HG03095 (cell line): ENCODE results near the gene TENT4B.

ENCODE experiments used
- ATAC-seq: cut with Tn5 transposase; IDR thresholded peaks from one replicate; pipeline ENCODE4 v1.9.1; 2021; ENCODE audit warnings: moderate library complexity; ENCODE audit not compliant: unreplicated experiment

TENT4B gene

GRCh38 chr16:50269769-50270509, 116.8 kb downstream of the TENT4B start:
- ATAC-seq: no peak

GRCh38 chr16:50270510-50271147, 117.5 kb downstream of the TENT4B start:
- ATAC-seq: no peak

- no peak for ATAC-seq
Measured at GRCh38 chr16:50271148-50272041, 118.3 kb downstream of the TENT4B start.

GRCh38 chr16:50272111-50272571, 119.0 kb downstream of the TENT4B start:
- no peak for ATAC-seq

DNA sequence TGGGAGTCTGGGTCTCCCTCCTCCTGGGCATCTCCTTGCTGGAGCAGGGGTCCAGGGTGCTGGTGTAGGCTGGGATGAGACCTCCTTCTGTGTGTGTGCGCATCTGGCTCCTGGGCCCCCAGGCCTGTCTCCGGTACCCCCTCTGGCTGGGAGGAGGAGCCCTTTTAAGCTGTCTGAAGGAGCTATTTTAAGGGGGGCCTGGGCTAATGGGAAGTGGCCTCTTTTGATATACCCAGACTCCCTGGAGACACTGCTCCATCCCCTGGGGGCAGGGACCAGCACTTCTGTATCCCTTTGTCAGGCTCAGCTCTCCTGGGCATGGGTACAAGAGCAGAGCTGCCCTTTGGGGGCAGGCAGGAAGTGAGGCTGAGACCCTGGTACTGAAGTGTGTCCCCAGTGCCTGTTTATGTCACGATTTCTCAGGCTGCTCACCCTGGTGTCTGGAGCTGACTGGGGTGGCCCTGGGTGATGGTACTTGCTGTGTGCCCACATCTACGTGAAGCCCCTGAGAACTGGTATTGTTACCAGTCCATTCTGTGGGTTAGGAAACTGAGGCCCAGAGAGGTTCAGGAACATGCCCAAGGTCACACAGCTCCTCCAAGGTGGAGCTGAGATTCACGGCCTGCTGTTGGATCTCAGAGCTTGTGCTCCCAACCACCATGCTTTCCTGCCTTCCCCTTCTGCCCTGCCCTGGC, 119.7 kb downstream of the TENT4B start:
- no peak for ATAC-seq

- no peak for ATAC-seq
Measured at GRCh38 chr16:50273382-50273690, 120.2 kb downstream of the TENT4B start.

DNA sequence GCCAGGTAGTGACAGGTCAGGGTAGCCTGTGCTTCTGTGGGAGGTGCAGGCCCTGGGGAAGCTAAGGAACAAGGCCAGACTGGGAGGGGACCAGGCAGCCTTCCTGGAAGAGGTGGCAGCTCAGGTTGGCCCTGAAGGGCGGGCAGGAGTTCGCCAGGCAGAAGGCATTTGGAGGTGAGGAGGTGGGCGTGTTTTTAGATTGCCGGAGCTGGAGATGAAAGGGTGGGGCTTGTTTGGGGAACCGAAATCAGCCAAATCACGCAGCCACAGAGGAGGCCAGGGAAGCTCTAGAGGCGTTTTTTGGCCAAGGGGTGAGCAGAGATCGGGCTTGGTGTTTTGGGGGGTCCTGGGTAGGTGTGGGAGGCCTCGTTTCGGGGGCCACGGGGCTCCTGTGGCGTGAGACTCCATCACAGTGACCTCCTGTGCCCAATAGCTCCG, 120.8 kb downstream of the TENT4B start:
- ATAC-seq: peak; percentile 64

DNA sequence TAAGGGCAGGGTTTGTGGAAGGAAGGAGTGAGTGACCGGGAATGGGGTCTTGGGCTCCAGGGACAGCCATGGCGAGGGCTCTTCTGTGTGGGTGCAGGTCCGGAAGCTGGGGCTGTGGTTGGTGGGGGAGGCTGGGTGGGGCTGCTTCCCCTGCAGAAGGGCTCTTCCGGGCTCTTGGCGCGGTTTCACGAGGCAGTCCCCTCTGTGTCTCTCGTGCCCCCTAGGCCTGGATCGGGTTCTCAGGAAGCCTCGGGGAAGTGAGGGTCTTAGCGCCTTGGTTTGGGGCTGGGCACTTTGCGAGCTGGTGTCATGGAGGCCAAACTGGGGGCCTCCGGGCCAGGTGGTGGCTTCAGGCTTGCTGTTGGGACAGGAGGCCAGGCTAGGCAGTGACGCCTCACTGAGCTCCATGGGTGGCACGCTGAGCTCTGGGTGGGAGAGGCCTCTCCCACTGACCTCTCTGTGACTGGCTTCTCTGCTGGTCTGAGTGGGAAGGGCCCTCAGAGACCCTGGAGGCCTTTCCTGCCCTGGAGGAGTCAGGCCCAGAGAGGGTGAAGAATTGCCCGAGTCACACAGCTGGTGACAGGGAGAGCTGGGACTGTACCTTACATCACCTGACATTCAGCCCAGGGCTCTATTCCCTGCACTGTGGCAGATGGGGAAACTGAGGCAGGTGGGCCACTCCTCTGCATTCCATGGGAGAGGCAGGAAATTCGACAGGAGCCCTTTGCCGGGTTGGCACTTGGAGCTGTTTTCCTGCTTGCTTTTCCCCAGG, 121.4 kb downstream of the TENT4B start:
- ATAC-seq: peak; percentile 34

- ATAC-seq: no peak
Measured at GRCh38 chr16:50275098-50275415, 122.0 kb downstream of the TENT4B start.

- no peak for ATAC-seq
Measured at GRCh38 chr16:50275428-50276325, 122.6 kb downstream of the TENT4B start.

DNA sequence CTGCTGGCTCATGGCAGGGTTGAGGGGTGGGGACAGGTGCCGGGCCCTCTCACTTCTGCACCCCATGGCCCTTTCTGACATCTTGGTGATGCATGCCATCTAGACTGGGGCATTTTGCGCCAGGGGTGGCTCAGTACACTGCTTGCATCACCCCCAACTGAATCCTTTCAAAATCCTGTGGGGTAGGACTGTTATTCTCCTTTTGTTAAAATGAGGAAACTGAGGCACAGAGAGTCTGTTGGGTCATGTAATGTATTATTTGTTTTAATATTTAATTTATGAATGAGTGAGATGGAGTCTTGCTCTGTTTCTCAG, 123.2 kb downstream of the TENT4B start:
- no peak for ATAC-seq

DNA sequence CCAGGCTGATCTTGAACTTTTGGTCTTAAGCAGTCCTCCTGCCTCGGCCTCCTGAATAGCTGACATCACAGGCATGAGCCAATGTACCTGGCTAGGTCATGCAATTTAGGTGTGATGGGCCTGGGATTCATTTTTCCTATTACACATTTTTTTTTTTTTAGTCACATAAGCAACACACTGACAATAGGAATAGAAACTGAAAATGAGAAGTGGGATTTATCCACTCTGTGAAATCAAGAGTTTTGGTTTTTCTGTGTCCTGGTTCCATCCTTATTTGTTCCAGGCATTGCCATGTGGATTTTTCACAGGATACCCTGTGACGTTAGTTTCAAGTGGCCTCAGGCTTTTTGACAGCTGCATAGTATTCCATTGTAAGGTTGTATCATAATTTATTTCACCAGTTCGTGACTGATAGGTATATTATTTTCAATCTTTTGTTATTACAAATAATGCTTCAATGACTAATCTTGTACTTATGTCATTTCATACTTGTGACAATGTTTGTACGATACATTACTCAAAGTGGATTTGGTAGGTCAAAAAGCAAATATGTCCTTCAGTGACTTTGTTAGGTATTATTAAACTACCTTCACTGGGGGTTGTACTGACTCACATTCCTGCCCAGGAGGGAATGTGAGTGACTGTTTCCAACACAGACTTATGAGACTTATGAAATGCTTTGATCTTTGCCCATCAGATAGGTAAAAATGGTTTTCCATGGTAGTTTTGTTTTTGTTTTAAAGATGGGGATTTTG, 123.9 kb downstream of the TENT4B start:
- ATAC-seq: no peak

DNA sequence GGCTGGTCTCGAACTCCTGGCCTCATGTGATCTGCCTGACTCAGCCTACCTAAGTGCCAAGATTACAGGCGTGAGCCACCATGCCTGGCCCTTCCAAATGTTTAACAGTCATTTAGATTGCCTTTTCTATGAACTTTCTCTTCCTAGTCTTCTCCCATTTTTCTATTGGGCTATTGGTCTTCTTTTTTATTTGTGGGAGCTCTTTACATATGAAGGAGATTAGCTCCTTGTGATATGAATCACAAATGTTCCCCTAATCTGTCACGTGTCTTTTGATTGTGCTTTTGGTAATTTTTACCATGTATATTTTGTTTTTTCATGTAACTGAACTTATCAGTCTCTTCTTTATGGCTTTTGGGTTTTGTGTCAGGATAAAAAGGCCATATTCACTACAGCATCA, 125.1 kb downstream of the TENT4B start:
- ATAC-seq: no peak

DNA sequence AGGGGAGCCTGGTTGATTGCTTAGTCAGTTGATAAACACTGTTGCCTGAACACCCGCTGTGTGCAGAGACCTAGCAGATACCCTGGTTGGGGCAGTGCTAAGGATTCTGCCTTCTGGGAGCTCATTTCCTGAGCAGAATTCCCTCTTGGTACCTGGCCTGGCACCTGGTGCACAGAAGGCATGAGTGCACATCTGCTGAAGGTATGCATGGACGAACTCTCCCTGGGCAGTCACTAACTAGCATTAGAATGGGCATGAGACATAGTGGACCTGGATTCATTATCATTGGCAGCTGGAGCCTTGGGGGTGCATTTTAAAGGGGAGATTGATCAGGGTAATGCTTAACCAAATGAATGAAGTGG, 126.4 kb downstream of the TENT4B start:
- no peak for ATAC-seq

GRCh38 chr16:50280932-50281331, 127.8 kb downstream of the TENT4B start:
- no peak for ATAC-seq
